HG02571 (cell line): Measurements from ENCODE around the gene IMMP2L.
"Not testable (repeated sequence)": the region's sequence is repeated elsewhere in the genome, so short reads cannot be mapped to it uniquely, and the experiment has no call there.

Experiments used
- ATAC-seq: cut with Tn5 transposase; IDR thresholded peaks from one replicate; pipeline ENCODE4 v1.9.1; 2021; ENCODE audit warnings: mild to moderate bottlenecking, moderate library complexity; ENCODE audit not compliant: unreplicated experiment

The IMMP2L gene

GRCh38 chr7:111088328-111088727 is 474.0 kb downstream of the IMMP2L start:
- ATAC-seq = no peak

GRCh38 chr7:111086532-111086931 is 475.8 kb downstream of the IMMP2L start:
- ATAC-seq = no peak

GRCh38 chr7:111085356-111085755 is 476.9 kb downstream of the IMMP2L start:
- no peak for ATAC-seq

GRCh38 chr7:111083413-111083812 is 478.9 kb downstream of the IMMP2L start:
- ATAC-seq = peak; percentile 99

DNA sequence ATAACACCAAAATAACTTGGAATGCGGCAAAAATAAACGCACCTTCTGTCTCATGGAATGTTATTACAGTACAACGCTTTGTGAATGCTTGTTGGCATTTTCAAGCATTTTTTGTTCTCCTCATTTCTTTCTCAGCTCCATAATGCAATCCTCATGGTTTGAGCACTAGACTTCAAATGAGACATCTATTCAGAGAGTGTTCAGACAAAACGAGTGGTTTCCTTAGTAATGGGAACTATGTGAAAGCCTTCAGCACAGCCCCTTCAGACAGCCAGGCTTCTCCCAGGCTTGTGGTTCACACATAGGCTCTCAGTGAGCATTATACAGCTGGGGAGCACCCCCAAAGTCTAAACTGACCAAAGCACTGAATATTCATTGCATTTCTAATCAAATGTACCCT is 479.9 kb downstream of the IMMP2L start:
- ATAC-seq = no peak

DNA sequence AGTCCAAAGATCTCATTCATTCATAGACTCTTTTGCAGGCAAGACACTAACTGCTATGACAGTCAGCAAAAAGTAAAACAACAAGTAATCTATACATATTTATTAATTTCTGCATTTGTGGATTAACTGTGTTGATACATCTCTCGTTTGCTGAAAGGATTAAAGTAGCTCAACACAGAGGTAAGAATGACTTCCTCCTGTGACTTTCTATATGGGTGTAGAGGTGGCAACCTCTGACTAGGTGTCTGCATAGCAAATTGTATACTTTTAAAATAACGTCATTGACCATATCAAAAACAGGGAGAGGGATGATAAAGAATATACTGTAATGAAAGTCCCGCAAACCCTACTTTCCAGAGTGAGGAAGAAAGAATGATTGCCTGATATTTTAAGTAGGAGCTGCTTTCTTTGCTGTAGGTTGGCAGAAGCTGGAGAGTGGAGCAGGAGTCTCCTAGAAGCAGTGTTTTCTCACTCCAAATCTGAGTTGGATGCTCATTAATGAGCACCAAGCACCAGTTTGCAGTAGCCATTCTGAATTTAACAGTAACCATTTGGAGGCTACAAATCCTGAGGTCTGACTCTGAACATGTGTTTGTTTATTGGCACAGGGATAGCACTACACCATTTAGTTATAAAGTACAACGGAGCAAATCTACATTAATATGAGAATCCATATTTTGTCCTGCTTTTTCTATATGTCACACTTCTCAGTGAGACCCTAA is 480.6 kb downstream of the IMMP2L start:
- ATAC-seq = no peak

- no peak for ATAC-seq
Observed at GRCh38 chr7:111080495-111081105, 481.7 kb downstream of the IMMP2L start.

DNA sequence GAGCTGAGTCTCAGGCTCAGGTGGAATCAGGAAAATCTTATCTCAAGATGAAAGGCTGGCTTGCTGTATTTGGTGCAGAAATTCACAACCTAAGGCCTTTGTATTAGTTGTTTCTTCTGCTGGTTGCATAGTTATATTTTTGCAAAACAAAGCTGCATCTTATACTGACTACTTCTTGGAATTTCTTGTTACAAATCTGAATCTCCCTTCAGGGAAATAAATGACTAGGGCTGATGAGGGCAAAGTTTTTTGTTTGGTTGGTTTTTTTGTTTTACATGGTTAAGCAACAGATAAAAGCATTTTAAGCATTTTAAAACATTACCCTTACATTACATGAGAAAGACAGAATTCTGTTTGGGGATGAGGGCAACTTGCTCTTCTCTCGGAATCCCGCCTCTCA is 485.3 kb downstream of the IMMP2L start:
- ATAC-seq = no peak

- no peak for ATAC-seq
Observed at GRCh38 chr7:111076205-111076604, 486.1 kb downstream of the IMMP2L start.

GRCh38 chr7:111075498-111075897 is 486.8 kb downstream of the IMMP2L start:
- ATAC-seq = no peak

- ATAC-seq = no peak
Observed at GRCh38 chr7:111074748-111075146, 487.5 kb downstream of the IMMP2L start.

DNA sequence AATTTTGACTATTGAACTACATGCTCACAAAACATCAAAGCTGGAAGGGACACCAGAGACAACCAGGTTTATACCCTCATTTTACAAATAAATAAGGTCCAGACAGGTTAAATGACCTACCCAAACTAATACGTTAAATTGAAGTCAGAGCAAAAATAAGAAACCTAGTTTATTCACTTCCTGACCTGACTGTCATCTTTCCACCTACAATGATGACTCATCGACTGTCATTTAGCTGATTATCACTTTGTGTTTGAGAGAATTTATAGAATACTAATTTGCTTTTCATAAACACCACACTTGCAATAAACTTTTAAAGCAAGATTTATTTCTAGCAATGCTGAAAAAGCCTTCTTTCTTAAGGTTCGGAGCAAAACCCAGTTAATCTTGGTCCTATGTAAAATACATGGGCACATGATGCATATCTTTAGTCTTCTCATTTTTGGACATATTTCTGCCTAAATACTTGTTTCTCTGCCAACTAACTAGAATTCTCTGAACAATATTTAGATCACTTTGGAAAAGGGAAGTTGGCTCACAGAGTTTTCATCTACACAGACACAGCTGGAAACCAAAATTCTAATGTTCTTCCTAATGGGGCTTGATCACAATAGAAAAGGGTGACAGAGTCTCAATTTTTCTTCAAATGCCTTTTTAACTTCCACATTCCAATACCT is 488.1 kb downstream of the IMMP2L start:
- no peak for ATAC-seq

DNA sequence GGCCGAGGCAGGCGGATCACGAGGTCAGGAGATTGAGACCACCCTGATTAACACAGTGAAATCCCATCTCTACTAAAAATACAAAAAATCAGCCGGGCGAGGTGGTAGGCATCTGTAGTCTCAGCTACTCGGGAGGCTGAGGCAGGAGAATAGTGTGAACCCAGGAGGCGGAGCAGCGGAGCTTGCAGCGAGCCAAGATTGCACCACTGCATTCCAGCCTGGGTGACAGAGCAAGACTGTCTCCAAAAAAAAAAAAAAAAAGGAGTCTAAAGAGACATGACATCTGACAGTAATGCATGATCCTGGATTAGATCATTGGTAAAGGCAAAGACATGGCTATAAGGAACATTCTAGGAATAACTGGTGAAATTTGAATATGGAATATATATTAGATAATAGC is 489.6 kb downstream of the IMMP2L start:
- ATAC-seq = not testable (repeated sequence)

DNA sequence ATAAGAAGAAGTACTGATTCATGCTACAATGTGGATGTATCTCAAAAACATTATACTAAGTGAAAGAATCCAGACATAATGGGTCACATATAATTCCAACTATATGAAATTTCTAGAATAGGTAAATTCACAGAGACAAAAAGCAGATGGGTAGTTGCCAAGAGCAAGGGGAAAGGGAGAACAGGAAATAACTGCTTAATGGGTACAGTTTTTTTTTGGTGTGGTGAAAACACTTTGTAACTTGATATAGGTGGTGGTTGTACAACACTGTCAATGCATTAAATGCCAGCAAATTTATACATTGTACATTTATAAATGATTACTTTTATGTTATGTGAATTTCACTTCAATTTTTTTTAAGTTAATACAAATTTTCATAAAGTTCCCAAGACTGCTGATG is 490.7 kb downstream of the IMMP2L start:
- ATAC-seq = no peak

DNA sequence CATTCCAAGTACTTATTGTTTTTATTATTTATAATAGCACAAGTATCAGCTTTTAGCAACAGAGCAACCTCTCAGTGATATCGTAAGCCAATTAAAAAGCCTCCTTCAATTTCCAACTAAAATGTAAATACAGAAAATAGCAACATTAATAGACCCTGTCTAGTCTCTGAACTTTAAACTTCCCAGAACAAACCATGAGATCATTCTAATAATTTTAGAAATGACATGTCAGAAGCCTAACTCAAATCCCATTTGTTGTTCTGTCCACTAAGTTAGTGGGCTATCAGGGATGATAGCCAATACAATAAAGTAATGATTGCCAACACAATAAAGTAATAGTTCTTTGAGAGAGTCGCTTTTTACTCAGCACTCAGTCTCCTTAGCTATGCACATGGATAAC is 493.7 kb downstream of the IMMP2L start:
- ATAC-seq = no peak

DNA sequence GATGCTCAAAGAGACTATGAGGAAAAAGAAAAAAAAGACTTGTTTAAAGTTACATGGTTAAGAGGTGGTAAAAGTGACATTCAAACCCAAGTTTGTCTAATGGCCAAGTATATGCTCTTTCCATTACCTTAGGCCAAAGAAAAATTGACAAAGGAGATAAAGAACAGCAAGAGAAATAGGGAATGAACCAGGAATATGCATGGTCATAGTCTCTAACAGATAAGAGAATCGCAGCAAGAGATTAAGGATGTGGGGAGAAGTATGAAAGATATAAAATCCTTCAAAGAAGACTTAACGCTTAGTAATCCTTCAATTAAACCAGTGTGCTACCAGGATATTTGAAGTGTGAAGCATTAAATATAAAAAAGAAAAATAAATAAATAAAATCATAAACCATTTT is 494.6 kb downstream of the IMMP2L start:
- no peak for ATAC-seq

GRCh38 chr7:111067251-111067650 is 495.0 kb downstream of the IMMP2L start:
- no peak for ATAC-seq

- no peak for ATAC-seq
Observed at GRCh38 chr7:111063166-111063565, 499.1 kb downstream of the IMMP2L start.

DNA sequence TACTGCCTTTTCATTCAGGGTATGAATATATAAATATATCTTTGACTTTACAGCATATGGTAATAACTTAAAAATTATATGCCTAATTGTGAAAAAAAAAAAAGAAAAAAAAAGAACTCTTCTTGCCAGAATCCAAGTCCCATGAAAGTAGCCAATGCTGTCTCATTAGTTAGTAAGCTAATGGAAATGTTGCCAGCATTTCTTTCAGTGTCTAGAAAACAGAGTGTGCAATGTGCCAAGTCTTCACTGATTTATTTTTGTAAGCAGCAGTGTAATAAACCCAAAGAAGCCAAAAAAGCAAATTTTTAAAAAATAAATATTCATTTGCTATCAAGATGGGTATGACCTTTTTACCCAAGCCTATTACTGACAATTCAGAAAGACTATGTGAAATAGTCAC is 502.5 kb downstream of the IMMP2L start:
- no peak for ATAC-seq

- ATAC-seq = no peak
Observed at GRCh38 chr7:111057066-111057465, 505.2 kb downstream of the IMMP2L start.

DNA sequence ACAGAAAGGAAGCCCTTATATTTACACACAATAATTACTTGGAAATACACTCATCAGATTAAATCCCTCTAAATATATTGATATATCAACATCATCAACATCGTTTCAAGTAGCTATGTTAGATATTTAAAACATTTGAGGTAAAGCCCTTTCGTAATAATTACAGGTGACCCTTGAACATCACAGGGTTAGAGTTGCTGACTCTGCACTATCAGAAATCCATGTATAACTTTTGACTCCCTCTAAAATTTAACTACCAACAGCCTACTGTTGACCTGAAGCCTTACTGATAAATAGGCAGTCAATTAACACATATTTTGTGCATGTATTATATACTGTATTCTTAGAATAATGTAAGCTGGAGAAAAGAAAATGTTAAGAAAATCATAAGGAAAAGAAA is 505.9 kb downstream of the IMMP2L start:
- ATAC-seq = no peak

DNA sequence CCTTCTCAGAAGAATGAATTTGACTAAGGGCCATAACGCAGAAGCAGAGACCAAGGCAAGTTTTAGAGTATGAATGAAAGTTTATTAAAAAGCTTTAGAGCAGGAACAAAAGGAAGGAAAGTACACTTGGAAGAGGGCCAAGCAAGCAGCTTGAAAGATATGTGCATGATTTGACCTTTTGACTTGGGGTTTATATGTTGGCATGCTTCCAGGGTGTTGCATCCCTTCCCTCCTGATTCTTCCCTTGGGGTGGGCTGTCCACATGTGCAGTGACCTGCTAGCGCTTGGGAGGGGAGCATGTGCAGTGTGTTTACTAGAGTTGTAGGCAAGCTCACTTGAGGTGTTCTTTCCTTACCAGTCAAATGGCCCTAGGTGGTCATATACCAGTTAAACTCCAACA is 509.3 kb downstream of the IMMP2L start:
- no peak for ATAC-seq
